ENCODE data around the gene TMEM108. TPM values are rescaled to one million over a fixed set of nuclear protein-coding genes. Genes with fewer than 3 reads are reported as not detected.

TMEM108 gene
- polyA plus RNA-seq, 1 of the 3 experiments (the other 2 are of a cell fraction) = 8.6 TPM

GRCh38 chr3:133248389-133248788, 210.2 kb downstream of the TMEM108 start:
- DNase-seq = no peak
- Histone ChIP-seq H3K79me2 (ENCODE audit: insufficient read depth) (no peaks in the 10 kb centered on the region), H3K4me1 (ENCODE audit: control insufficient read depth in 1 of 2, insufficient read depth in 2 of 2, low read depth in 1 of 2, low read length in 1 of 2) (peaks cover 0 to 32% of the 10 kb centered on the region in 2 experiments; a peak in 2 of 4 replicates), H3F3A (replicated peaks; ENCODE audit: insufficient read depth) (no peaks in the 10 kb centered on the region), H2AFZ (ENCODE audit: low read depth) (no peak overlapping the region), H4K20me1 (ENCODE audit: insufficient read depth) (no peaks in the 10 kb centered on the region), H3K9ac (no peak overlapping the region), H3K4me3 (ENCODE audit: low read depth in 2 of 2, low read length in 1 of 2) (no peak overlapping the region), H3K27ac (ENCODE audit: low read depth in 2 of 2, low read length in 1 of 2) (peak overlapping the region in 1 of 2 experiments; percentile 99; a peak in 2 of 4 replicates), H3K4me2 (no peak overlapping the region), H3K27me3 (ENCODE audit: insufficient read depth) (no peaks in the 10 kb centered on the region), H3K9me3 (no peaks in the 10 kb centered on the region), H3K36me3 (replicated peaks in 1 of 2; ENCODE audit: control insufficient read depth in 1 of 2, insufficient read depth in 2 of 2, low read length in 1 of 2) (peaks cover 0 to 3% of the 10 kb centered on the region in 2 experiments), H3K9me2 (no peaks in the 10 kb centered on the region)
- WGBS (ENCODE audit: low lambda C conversion rate) = 95% methylated on average over 2 of the region's 2 CpGs
- POLR2A ChIA-PET = no interaction called here
- CTCF ChIA-PET = interaction anchor here (1.1 to 5.3 kb wide), 12 partner anchors 12 to 517 kb away, joined by 3 to 44 read pairs (median 4); no protein-coding TSS in a partner anchor
- TF ChIP-seq YY1 (IDR thresholded peaks at IDR 0.05; ENCODE audit: low read depth) (no peak), REST (IDR thresholded peaks at IDR 0.05; ENCODE audit: low read depth, low read length) (no peak), EZH2phosphoT487 (IDR thresholded peaks at IDR 0.05; ENCODE audit: borderline replicate concordance, low read depth) (no peak), RCOR1 (IDR thresholded peaks at IDR 0.05; ENCODE audit: low read length) (no peak), NFIC (IDR thresholded peaks at IDR 0.05; ENCODE audit: borderline replicate concordance) (no peak), CHD2 (IDR thresholded peaks at IDR 0.05; ENCODE audit: low read length, partially characterized antibody) (no peak), JUND (IDR thresholded peaks at IDR 0.05) (no peak), IRF3 (IDR thresholded peaks at IDR 0.05; ENCODE audit: low read depth, low read length) (no peak), GABPA (IDR thresholded peaks at IDR 0.05; ENCODE audit: low read depth) (no peak), TEAD4 (IDR thresholded peaks at IDR 0.05; ENCODE audit: borderline replicate concordance, insufficient read depth) (no peak), FOXJ3 (CRISPR knock-in tag; IDR thresholded peaks at IDR 0.05) (no peak), RAD21 (IDR thresholded peaks at IDR 0.05; ENCODE audit: low read length) (no peak), GATA2 (CRISPR knock-in tag; IDR thresholded peaks at IDR 0.05) (no peak; the same call in 1 of the 2 replicates), FOSL2 (IDR thresholded peaks at IDR 0.05; ENCODE audit: borderline replicate concordance, low read depth) (no peak), USF2 (IDR thresholded peaks at IDR 0.05; ENCODE audit: borderline replicate concordance, low read depth, low read length) (no peak), NRF1 (IDR thresholded peaks at IDR 0.05; ENCODE audit: low read depth, low read length) (no peak)

Data from SK-N-SH (cell line).